ENCODE measurements around the gene NRN1L. TPM values are rescaled to one million over a fixed set of nuclear protein-coding genes. Genes with fewer than 3 reads are reported as not detected.

The NRN1L gene
- total RNA-seq, 1 donor, result not detected

GRCh38 chr16:67881621-67882161 lies 3.0 kb upstream of the NRN1L start:
- Histone ChIP-seq H2AFZ (ENCODE audit: low read length) (no peak overlapping the region), H3K9me3 (ENCODE audit: low read depth, low read length) (no peaks in the 10 kb centered on the region), H3K79me2 (ENCODE audit: insufficient read depth, low read length) (peaks cover 14% of the 10 kb centered on the region), H4K20me1 (ENCODE audit: insufficient read depth, low read length) (peaks cover 36% of the 10 kb centered on the region), H3K36me3 (ENCODE audit: insufficient read depth, low read length) (peaks cover 72% of the 10 kb centered on the region), H3K4me3 (ENCODE audit: insufficient read depth, low read length) (no peak overlapping the region), H3K4me1 (ENCODE audit: insufficient read depth, low read length) (peaks cover 8% of the 10 kb centered on the region), H3K27ac (ENCODE audit: low read depth, low read length) (no peak overlapping the region), H3K4me2 (ENCODE audit: insufficient read depth, low read length) (no peak overlapping the region), H3K27me3 (ENCODE audit: insufficient read depth, low read length) (no peaks in the 10 kb centered on the region)
- TF ChIP-seq CTCF (IDR thresholded peaks at IDR 0.05; ENCODE audit: extremely low read depth, low read depth, low read length), result no peak
- peak; percentile 87 for DNase-seq (ENCODE audit: insufficient read length, low spot score, missing footprints)

GRCh38 chr16:67882374-67883145 lies 2.1 kb upstream of the NRN1L start:
- H3K79me2 ChIP-seq (ENCODE audit: insufficient read depth, low read length), result peaks cover 5% of the 10 kb centered on the region
- H2AFZ ChIP-seq (ENCODE audit: low read length), result no peak overlapping the region
- no peak overlapping the region for H3K4me2 ChIP-seq (ENCODE audit: insufficient read depth, low read length)

GRCh38 chr16:67883146-67883871 lies 1.4 kb upstream of the NRN1L start:
- Histone ChIP-seq H3K4me1 (ENCODE audit: insufficient read depth, low read length) (peaks cover 8% of the 10 kb centered on the region), H3K4me2 (ENCODE audit: insufficient read depth, low read length) (no peak overlapping the region), H4K20me1 (ENCODE audit: insufficient read depth, low read length) (peaks cover 30% of the 10 kb centered on the region), H3K27me3 (ENCODE audit: insufficient read depth, low read length) (no peaks in the 10 kb centered on the region), H3K9me3 (ENCODE audit: low read depth, low read length) (no peaks in the 10 kb centered on the region), H3K36me3 (ENCODE audit: insufficient read depth, low read length) (peaks cover 59% of the 10 kb centered on the region), H3K79me2 (ENCODE audit: insufficient read depth, low read length) (no peaks in the 10 kb centered on the region), H3K4me3 (ENCODE audit: insufficient read depth, low read length) (no peak overlapping the region), H3K27ac (ENCODE audit: low read depth, low read length) (no peak overlapping the region), H2AFZ (ENCODE audit: low read length) (no peak overlapping the region)
- no peak for TF ChIP-seq CTCF (IDR thresholded peaks at IDR 0.05; ENCODE audit: extremely low read depth, low read depth, low read length)
- peak; percentile 42 for DNase-seq (ENCODE audit: insufficient read length, low spot score, missing footprints)

More at GRCh38 chr16:67882374-67883145, 2.1 kb upstream of the NRN1L start:
- H3K27ac ChIP-seq (ENCODE audit: low read depth, low read length), result no peak overlapping the region
- H3K36me3 ChIP-seq (ENCODE audit: insufficient read depth, low read length), result peaks cover 67% of the 10 kb centered on the region
- DNase-seq (ENCODE audit: insufficient read length, low spot score, missing footprints), result peak; percentile 72
- peaks cover 30% of the 10 kb centered on the region for H4K20me1 ChIP-seq (ENCODE audit: insufficient read depth, low read length)
- H3K27me3 ChIP-seq (ENCODE audit: insufficient read depth, low read length), result no peaks in the 10 kb centered on the region
- H3K9me3 ChIP-seq (ENCODE audit: low read depth, low read length), result no peaks in the 10 kb centered on the region
- no peak for TF ChIP-seq CTCF (IDR thresholded peaks at IDR 0.05; ENCODE audit: extremely low read depth, low read depth, low read length)
- no peak overlapping the region for H3K4me3 ChIP-seq (ENCODE audit: insufficient read depth, low read length)
- H3K4me1 ChIP-seq (ENCODE audit: insufficient read depth, low read length), result peaks cover 8% of the 10 kb centered on the region

GRCh38 chr16:67883872-67884261 lies 818 bp upstream of the NRN1L start:
- H3K9me3 ChIP-seq (ENCODE audit: low read depth, low read length), result no peaks in the 10 kb centered on the region
- TF ChIP-seq CTCF (IDR thresholded peaks at IDR 0.05; ENCODE audit: extremely low read depth, low read depth, low read length), result peak; percentile 84
- H3K79me2 ChIP-seq (ENCODE audit: insufficient read depth, low read length), result no peaks in the 10 kb centered on the region
- H2AFZ ChIP-seq (ENCODE audit: low read length), result no peak overlapping the region
- H3K27me3 ChIP-seq (ENCODE audit: insufficient read depth, low read length), result no peaks in the 10 kb centered on the region
- H3K4me1 ChIP-seq (ENCODE audit: insufficient read depth, low read length), result peaks cover 8% of the 10 kb centered on the region
- H4K20me1 ChIP-seq (ENCODE audit: insufficient read depth, low read length), result peaks cover 30% of the 10 kb centered on the region
- H3K36me3 ChIP-seq (ENCODE audit: insufficient read depth, low read length), result peaks cover 54% of the 10 kb centered on the region
- no peak overlapping the region for H3K4me2 ChIP-seq (ENCODE audit: insufficient read depth, low read length)
- no peak overlapping the region for H3K4me3 ChIP-seq (ENCODE audit: insufficient read depth, low read length)
- DNase-seq (ENCODE audit: insufficient read length, low spot score, missing footprints), result peak; percentile 99
- H3K27ac ChIP-seq (ENCODE audit: low read depth, low read length), result no peak overlapping the region

All from osteoblast (primary cell).